ENCODE measurements around the gene HES3.
"Not testable (repeated sequence)": the region's sequence is repeated elsewhere in the genome, so short reads cannot be mapped to it uniquely, and the experiment has no call there.

HES3 gene

GRCh38 chr1:6218375-6219164 is 25.4 kb upstream of the HES3 start:
- DNase-seq (ENCODE audit: low read depth in 2 of 3, low spot score in 2 of 3) = no peak

GRCh38 chr1:6219641-6220040 is 24.3 kb upstream of the HES3 start:
- not testable (repeated sequence) for DNase-seq (ENCODE audit: low read depth in 2 of 3, low spot score in 2 of 3)

GRCh38 chr1:6220236-6220635 is 23.7 kb upstream of the HES3 start:
- no peak for DNase-seq (ENCODE audit: low read depth in 2 of 3, low spot score in 2 of 3)

- no peak for DNase-seq (ENCODE audit: low read depth in 2 of 3, low spot score in 2 of 3)
These were observed 22.7 kb upstream of the HES3 start for GRCh38 chr1:6221210-6221784.

- no peak for DNase-seq (ENCODE audit: low read depth in 2 of 3, low spot score in 2 of 3)
These were observed 21.3 kb upstream of the HES3 start for GRCh38 chr1:6222636-6223035.

GRCh38 chr1:6223617-6224016 is 20.4 kb upstream of the HES3 start:
- DNase-seq (ENCODE audit: low read depth in 2 of 3, low spot score in 2 of 3) = no peak

- DNase-seq (ENCODE audit: low read depth in 2 of 3, low spot score in 2 of 3) = no peak
These were observed 19.3 kb upstream of the HES3 start for GRCh38 chr1:6224718-6225117.

- no peak for DNase-seq (ENCODE audit: low read depth in 2 of 3, low spot score in 2 of 3)
These were observed 18.3 kb upstream of the HES3 start for GRCh38 chr1:6225651-6226050.

GRCh38 chr1:6233376-6233775 is 10.6 kb upstream of the HES3 start:
- DNase-seq (ENCODE audit: low read depth in 2 of 3, low spot score in 2 of 3) = no peak

GRCh38 chr1:6234502-6235295 is 9.3 kb upstream of the HES3 start:
- no peak for DNase-seq (ENCODE audit: low read depth in 2 of 3, low spot score in 2 of 3)

GRCh38 chr1:6235296-6235677 is 8.7 kb upstream of the HES3 start:
- no peak for DNase-seq (ENCODE audit: low read depth in 2 of 3, low spot score in 2 of 3)

- no peak for DNase-seq (ENCODE audit: low read depth in 2 of 3, low spot score in 2 of 3)
These were observed 6.9 kb upstream of the HES3 start for GRCh38 chr1:6237093-6237492.

GRCh38 chr1:6239213-6239752 is 4.7 kb upstream of the HES3 start:
- DNase-seq (ENCODE audit: low read depth in 2 of 3, low spot score in 2 of 3) = no peak

- no peak for DNase-seq (ENCODE audit: low read depth in 2 of 3, low spot score in 2 of 3)
These were observed 3.8 kb upstream of the HES3 start for GRCh38 chr1:6239950-6240768.

- DNase-seq (ENCODE audit: low read depth in 2 of 3, low spot score in 2 of 3) = no peak
These were observed 2.7 kb upstream of the HES3 start for GRCh38 chr1:6241107-6241886.

- no peak for DNase-seq (ENCODE audit: low read depth in 2 of 3, low spot score in 2 of 3)
These were observed 1.9 kb upstream of the HES3 start for GRCh38 chr1:6241887-6242740.

- DNase-seq (ENCODE audit: low read depth in 2 of 3, low spot score in 2 of 3) = no peak
These were observed 735 bp upstream of the HES3 start for GRCh38 chr1:6243053-6243834.

- no peak for DNase-seq (ENCODE audit: low read depth in 2 of 3, low spot score in 2 of 3)
These were observed 546 bp downstream of the HES3 start for GRCh38 chr1:6244401-6245049.
